GM18909 (cell line): ENCODE results near the gene GRB2.
"Not testable (repeated sequence)": the region's sequence is repeated elsewhere in the genome, so short reads cannot be mapped to it uniquely, and the experiment has no call there.

Experiments used
- ATAC-seq: cut with Tn5 transposase; IDR thresholded peaks from one replicate; pipeline ENCODE4 v1.9.1; 2021; ENCODE audit warnings: mild to moderate bottlenecking; ENCODE audit not compliant: unreplicated experiment, poor library complexity

GRB2 gene

GRCh38 chr17:75289832-75290337 lies 115.6 kb downstream of the GRB2 start:
- peak; percentile 27 for ATAC-seq

GRCh38 chr17:75289115-75289831 lies 116.2 kb downstream of the GRB2 start, which contains the start of gene SLC25A19:
Gene SLC25A19, minus strand, starts transcription at chr17:75289433. Its CDS starts 2,669 bp downstream, at chr17:75286764.
- ATAC-seq: peak; percentile 94

GRCh38 chr17:75288770-75289114 lies 116.7 kb downstream of the GRB2 start:
- peak; percentile 28 for ATAC-seq

- no peak for ATAC-seq
Measured at GRCh38 chr17:75288359-75288758, 117.1 kb downstream of the GRB2 start.

GRCh38 chr17:75287221-75287620 lies 118.3 kb downstream of the GRB2 start:
- ATAC-seq: no peak

- ATAC-seq: no peak
Measured at GRCh38 chr17:75285123-75285522, 120.4 kb downstream of the GRB2 start.

GRCh38 chr17:75280189-75280588 lies 125.3 kb downstream of the GRB2 start:
- ATAC-seq: not testable (repeated sequence)

- ATAC-seq: no peak
Measured at GRCh38 chr17:75277664-75278071, 127.8 kb downstream of the GRB2 start.

- ATAC-seq: no peak
Measured at GRCh38 chr17:75273977-75274708, 131.3 kb downstream of the GRB2 start.

GRCh38 chr17:75272848-75273184 lies 132.7 kb downstream of the GRB2 start:
- ATAC-seq: no peak

GRCh38 chr17:75271955-75272847 lies 133.3 kb downstream of the GRB2 start:
- no peak for ATAC-seq

- ATAC-seq: peak; percentile 76
Measured at GRCh38 chr17:75271233-75271954, 134.1 kb downstream of the GRB2 start.

- ATAC-seq: peak; percentile 25
Measured at GRCh38 chr17:75270966-75271232, 134.6 kb downstream of the GRB2 start, which contains the start of gene MIF4GD. Gene MIF4GD, minus strand, starts transcription at chr17:75271231. Its CDS starts 1,036 bp downstream, at chr17:75270195.

GRCh38 chr17:75270218-75270965 lies 135.1 kb downstream of the GRB2 start:
- ATAC-seq: peak; percentile 38

GRCh38 chr17:75269844-75270217 lies 135.6 kb downstream of the GRB2 start:
- ATAC-seq: no peak
